Activated T-cell treated with anti-CD3 and anti-CD28 coated beads for 4 hours (primary cell): ENCODE measurements around the gene CHRNA5.

ENCODE experiments used
- DNase-seq: peaks from one replicate; pipeline ENCODE4 v3.0.0-alpha.2; 2020

CHRNA5 gene

GRCh38 chr15:78620527-78621421, 55.5 kb downstream of the CHRNA5 start, which contains the start of gene CHRNA3:
Gene CHRNA3, minus strand, starts transcription at chr15:78620996. Its CDS starts 202 bp downstream, at chr15:78620794.
- no peak for DNase-seq

GRCh38 chr15:78621810-78622402, 56.6 kb downstream of the CHRNA5 start:
- no peak for DNase-seq

GRCh38 chr15:78623786-78624497, 58.6 kb downstream of the CHRNA5 start:
- no peak for DNase-seq

- DNase-seq = no peak
These were observed 59.6 kb downstream of the CHRNA5 start for GRCh38 chr15:78624651-78625590.

GRCh38 chr15:78625606-78626280, 60.4 kb downstream of the CHRNA5 start:
- no peak for DNase-seq

- no peak for DNase-seq
These were observed 61.2 kb downstream of the CHRNA5 start for GRCh38 chr15:78626381-78626995.

GRCh38 chr15:78627348-78627747, 62.0 kb downstream of the CHRNA5 start:
- DNase-seq = no peak

GRCh38 chr15:78628227-78628626, 62.9 kb downstream of the CHRNA5 start:
- no peak for DNase-seq

- DNase-seq = no peak
These were observed 63.9 kb downstream of the CHRNA5 start for GRCh38 chr15:78629031-78629715.

- no peak for DNase-seq
These were observed 64.4 kb downstream of the CHRNA5 start for GRCh38 chr15:78629716-78630065.

- no peak for DNase-seq
These were observed 65.7 kb downstream of the CHRNA5 start for GRCh38 chr15:78630886-78631633.

GRCh38 chr15:78633348-78633747, 68.0 kb downstream of the CHRNA5 start:
- DNase-seq = no peak

GRCh38 chr15:78634210-78635145, 69.2 kb downstream of the CHRNA5 start:
- DNase-seq = no peak

GRCh38 chr15:78635346-78635745, 70.0 kb downstream of the CHRNA5 start:
- DNase-seq = no peak

- DNase-seq = no peak
These were observed 71.1 kb downstream of the CHRNA5 start for GRCh38 chr15:78636378-78636859.

- DNase-seq = no peak
These were observed 72.6 kb downstream of the CHRNA5 start for GRCh38 chr15:78637776-78638435.

GRCh38 chr15:78638658-78639314, 73.5 kb downstream of the CHRNA5 start:
- peak; percentile 31 for DNase-seq
